ENCODE measurements around the gene MRPS25. TPM values are rescaled to one million over a fixed set of nuclear protein-coding genes. Genes with fewer than 3 reads are reported as not detected.

MRPS25 gene
- total and polyA plus RNA-seq, 9 of the 15 experiments (the other 6 are each of a cell fraction or from before 2014, with no cell fraction given) = 34.3 to 129 (median 78.2) TPM

GRCh38 chr3:15112011-15112410 lies 46.9 kb upstream of the MRPS25 start (continued):
- TF ChIP-seq, protein P1, sequence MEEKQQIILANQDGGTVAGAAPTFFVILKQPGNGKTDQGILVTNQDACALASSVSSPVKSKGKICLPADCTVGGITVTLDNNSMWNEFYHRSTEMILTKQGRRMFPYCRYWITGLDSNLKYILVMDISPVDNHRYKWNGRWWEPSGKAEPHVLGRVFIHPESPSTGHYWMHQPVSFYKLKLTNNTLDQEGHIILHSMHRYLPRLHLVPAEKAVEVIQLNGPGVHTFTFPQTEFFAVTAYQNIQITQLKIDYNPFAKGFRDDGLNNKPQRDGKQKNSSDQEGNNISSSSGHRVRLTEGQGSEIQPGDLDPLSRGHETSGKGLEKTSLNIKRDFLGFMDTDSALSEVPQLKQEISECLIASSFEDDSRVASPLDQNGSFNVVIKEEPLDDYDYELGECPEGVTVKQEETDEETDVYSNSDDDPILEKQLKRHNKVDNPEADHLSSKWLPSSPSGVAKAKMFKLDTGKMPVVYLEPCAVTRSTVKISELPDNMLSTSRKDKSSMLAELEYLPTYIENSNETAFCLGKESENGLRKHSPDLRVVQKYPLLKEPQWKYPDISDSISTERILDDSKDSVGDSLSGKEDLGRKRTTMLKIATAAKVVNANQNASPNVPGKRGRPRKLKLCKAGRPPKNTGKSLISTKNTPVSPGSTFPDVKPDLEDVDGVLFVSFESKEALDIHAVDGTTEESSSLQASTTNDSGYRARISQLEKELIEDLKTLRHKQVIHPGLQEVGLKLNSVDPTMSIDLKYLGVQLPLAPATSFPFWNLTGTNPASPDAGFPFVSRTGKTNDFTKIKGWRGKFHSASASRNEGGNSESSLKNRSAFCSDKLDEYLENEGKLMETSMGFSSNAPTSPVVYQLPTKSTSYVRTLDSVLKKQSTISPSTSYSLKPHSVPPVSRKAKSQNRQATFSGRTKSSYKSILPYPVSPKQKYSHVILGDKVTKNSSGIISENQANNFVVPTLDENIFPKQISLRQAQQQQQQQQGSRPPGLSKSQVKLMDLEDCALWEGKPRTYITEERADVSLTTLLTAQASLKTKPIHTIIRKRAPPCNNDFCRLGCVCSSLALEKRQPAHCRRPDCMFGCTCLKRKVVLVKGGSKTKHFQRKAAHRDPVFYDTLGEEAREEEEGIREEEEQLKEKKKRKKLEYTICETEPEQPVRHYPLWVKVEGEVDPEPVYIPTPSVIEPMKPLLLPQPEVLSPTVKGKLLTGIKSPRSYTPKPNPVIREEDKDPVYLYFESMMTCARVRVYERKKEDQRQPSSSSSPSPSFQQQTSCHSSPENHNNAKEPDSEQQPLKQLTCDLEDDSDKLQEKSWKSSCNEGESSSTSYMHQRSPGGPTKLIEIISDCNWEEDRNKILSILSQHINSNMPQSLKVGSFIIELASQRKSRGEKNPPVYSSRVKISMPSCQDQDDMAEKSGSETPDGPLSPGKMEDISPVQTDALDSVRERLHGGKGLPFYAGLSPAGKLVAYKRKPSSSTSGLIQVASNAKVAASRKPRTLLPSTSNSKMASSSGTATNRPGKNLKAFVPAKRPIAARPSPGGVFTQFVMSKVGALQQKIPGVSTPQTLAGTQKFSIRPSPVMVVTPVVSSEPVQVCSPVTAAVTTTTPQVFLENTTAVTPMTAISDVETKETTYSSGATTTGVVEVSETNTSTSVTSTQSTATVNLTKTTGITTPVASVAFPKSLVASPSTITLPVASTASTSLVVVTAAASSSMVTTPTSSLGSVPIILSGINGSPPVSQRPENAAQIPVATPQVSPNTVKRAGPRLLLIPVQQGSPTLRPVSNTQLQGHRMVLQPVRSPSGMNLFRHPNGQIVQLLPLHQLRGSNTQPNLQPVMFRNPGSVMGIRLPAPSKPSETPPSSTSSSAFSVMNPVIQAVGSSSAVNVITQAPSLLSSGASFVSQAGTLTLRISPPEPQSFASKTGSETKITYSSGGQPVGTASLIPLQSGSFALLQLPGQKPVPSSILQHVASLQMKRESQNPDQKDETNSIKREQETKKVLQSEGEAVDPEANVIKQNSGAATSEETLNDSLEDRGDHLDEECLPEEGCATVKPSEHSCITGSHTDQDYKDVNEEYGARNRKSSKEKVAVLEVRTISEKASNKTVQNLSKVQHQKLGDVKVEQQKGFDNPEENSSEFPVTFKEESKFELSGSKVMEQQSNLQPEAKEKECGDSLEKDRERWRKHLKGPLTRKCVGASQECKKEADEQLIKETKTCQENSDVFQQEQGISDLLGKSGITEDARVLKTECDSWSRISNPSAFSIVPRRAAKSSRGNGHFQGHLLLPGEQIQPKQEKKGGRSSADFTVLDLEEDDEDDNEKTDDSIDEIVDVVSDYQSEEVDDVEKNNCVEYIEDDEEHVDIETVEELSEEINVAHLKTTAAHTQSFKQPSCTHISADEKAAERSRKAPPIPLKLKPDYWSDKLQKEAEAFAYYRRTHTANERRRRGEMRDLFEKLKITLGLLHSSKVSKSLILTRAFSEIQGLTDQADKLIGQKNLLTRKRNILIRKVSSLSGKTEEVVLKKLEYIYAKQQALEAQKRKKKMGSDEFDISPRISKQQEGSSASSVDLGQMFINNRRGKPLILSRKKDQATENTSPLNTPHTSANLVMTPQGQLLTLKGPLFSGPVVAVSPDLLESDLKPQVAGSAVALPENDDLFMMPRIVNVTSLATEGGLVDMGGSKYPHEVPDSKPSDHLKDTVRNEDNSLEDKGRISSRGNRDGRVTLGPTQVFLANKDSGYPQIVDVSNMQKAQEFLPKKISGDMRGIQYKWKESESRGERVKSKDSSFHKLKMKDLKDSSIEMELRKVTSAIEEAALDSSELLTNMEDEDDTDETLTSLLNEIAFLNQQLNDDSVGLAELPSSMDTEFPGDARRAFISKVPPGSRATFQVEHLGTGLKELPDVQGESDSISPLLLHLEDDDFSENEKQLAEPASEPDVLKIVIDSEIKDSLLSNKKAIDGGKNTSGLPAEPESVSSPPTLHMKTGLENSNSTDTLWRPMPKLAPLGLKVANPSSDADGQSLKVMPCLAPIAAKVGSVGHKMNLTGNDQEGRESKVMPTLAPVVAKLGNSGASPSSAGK (IDR thresholded peaks at IDR 0.05) = no peak
- TF ChIP-seq MBD2 (IDR thresholded peaks at IDR 0.05; ENCODE audit: borderline replicate concordance, low read depth) (no peak), ZNF586 (CRISPR knock-in tag; conservative IDR thresholded peaks at IDR 0.05) (no peak)
- TF ChIP-seq, protein P2, sequence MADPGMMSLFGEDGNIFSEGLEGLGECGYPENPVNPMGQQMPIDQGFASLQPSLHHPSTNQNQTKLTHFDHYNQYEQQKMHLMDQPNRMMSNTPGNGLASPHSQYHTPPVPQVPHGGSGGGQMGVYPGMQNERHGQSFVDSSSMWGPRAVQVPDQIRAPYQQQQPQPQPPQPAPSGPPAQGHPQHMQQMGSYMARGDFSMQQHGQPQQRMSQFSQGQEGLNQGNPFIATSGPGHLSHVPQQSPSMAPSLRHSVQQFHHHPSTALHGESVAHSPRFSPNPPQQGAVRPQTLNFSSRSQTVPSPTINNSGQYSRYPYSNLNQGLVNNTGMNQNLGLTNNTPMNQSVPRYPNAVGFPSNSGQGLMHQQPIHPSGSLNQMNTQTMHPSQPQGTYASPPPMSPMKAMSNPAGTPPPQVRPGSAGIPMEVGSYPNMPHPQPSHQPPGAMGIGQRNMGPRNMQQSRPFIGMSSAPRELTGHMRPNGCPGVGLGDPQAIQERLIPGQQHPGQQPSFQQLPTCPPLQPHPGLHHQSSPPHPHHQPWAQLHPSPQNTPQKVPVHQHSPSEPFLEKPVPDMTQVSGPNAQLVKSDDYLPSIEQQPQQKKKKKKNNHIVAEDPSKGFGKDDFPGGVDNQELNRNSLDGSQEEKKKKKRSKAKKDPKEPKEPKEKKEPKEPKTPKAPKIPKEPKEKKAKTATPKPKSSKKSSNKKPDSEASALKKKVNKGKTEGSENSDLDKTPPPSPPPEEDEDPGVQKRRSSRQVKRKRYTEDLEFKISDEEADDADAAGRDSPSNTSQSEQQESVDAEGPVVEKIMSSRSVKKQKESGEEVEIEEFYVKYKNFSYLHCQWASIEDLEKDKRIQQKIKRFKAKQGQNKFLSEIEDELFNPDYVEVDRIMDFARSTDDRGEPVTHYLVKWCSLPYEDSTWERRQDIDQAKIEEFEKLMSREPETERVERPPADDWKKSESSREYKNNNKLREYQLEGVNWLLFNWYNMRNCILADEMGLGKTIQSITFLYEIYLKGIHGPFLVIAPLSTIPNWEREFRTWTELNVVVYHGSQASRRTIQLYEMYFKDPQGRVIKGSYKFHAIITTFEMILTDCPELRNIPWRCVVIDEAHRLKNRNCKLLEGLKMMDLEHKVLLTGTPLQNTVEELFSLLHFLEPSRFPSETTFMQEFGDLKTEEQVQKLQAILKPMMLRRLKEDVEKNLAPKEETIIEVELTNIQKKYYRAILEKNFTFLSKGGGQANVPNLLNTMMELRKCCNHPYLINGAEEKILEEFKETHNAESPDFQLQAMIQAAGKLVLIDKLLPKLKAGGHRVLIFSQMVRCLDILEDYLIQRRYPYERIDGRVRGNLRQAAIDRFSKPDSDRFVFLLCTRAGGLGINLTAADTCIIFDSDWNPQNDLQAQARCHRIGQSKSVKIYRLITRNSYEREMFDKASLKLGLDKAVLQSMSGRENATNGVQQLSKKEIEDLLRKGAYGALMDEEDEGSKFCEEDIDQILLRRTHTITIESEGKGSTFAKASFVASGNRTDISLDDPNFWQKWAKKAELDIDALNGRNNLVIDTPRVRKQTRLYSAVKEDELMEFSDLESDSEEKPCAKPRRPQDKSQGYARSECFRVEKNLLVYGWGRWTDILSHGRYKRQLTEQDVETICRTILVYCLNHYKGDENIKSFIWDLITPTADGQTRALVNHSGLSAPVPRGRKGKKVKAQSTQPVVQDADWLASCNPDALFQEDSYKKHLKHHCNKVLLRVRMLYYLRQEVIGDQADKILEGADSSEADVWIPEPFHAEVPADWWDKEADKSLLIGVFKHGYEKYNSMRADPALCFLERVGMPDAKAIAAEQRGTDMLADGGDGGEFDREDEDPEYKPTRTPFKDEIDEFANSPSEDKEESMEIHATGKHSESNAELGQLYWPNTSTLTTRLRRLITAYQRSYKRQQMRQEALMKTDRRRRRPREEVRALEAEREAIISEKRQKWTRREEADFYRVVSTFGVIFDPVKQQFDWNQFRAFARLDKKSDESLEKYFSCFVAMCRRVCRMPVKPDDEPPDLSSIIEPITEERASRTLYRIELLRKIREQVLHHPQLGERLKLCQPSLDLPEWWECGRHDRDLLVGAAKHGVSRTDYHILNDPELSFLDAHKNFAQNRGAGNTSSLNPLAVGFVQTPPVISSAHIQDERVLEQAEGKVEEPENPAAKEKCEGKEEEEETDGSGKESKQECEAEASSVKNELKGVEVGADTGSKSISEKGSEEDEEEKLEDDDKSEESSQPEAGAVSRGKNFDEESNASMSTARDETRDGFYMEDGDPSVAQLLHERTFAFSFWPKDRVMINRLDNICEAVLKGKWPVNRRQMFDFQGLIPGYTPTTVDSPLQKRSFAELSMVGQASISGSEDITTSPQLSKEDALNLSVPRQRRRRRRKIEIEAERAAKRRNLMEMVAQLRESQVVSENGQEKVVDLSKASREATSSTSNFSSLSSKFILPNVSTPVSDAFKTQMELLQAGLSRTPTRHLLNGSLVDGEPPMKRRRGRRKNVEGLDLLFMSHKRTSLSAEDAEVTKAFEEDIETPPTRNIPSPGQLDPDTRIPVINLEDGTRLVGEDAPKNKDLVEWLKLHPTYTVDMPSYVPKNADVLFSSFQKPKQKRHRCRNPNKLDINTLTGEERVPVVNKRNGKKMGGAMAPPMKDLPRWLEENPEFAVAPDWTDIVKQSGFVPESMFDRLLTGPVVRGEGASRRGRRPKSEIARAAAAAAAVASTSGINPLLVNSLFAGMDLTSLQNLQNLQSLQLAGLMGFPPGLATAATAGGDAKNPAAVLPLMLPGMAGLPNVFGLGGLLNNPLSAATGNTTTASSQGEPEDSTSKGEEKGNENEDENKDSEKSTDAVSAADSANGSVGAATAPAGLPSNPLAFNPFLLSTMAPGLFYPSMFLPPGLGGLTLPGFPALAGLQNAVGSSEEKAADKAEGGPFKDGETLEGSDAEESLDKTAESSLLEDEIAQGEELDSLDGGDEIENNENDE (IDR thresholded peaks at IDR 0.05; ENCODE audit: low read depth, low read length) = no peak

All from K562 (cell line).